Right ventricle myocardium inferior (tissue), 1 donor: ENCODE measurements around the gene YWHAG. TPM values are rescaled to one million over a fixed set of nuclear protein-coding genes. Genes with fewer than 3 reads are reported as not detected.
"Not testable (repeated sequence)": the region's sequence is repeated elsewhere in the genome, so short reads cannot be mapped to it uniquely, and the experiment has no call there.

Experiments
- ATAC-seq: fragments of 200-7000 bp; cut with Tn5 transposase; one replicate; pipeline ENCODE4 v1.9.1; 2020; ENCODE audit warnings: mild to moderate bottlenecking, moderate library complexity
- DNase-seq: peaks from one replicate; pipeline ENCODE4 v3.0.0; 2021; ENCODE audit errors: missing footprints
- intact Hi-C: fragments of 100-400 bp; cut with DNase I; formaldehyde crosslinking; loops from one replicate; pipeline ENCODE4 v1.11.0; 2022
- total RNA-seq: library from RNA; stranded (reverse); fragmentation: NEBNext Ultra II Directional; extraction: Animal tissue kit (Norgen Biotek cat#: 25700); gene quantifications from one replicate; pipeline ENCODE4 v1.2.1, GENCODE V29; 2021
- donor health status: DM: no; HTN: yes; CAD: no; lungs with severe emphysema.

YWHAG gene
- total RNA-seq, 1 donor from 2014 or later, result 243 TPM

DNA sequence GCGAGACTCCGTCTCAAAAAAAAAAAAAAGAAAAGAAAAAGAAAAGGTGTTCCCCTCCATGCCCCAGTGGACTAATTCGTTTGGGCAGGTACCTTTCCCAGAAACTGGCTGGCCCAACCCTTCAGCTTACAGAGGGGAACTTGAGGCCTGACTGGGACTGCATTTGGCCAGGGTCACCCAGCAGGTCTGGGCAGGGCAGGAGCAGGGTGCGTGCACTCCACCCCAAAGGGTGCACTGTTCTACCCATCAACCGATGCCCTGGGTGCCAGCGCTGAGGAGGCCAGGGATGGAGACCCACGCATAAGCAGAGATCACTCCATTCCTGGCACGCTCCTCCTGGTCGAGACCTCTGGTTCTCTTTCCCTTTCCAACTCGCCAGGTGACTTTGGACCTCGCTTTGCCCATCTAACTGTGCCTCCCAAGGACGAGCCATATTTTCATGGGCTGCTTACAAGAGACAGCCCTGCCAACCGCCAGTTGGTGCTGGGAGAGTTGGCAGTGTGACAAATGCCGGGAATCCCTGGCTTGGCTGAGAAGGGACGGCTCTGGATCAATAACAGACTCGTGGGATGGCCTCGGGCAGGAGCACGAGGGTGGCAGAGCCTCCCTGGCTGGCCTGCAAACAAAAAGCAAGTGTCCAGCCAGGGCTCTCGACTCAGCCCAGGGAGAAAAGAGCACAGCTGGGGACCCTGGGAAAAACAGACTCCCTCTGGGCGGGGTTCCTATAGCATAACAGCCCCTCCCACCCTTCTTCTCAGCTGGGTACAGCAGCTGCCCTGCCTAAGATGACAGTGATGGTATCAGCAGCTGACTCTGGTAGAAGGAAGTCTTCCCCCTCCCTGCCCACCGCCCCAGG is 48.5 kb downstream of the YWHAG start:
- ATAC-seq (no peak), DNase-seq (no peak)
- intact Hi-C loops, result no loop called here

DNA sequence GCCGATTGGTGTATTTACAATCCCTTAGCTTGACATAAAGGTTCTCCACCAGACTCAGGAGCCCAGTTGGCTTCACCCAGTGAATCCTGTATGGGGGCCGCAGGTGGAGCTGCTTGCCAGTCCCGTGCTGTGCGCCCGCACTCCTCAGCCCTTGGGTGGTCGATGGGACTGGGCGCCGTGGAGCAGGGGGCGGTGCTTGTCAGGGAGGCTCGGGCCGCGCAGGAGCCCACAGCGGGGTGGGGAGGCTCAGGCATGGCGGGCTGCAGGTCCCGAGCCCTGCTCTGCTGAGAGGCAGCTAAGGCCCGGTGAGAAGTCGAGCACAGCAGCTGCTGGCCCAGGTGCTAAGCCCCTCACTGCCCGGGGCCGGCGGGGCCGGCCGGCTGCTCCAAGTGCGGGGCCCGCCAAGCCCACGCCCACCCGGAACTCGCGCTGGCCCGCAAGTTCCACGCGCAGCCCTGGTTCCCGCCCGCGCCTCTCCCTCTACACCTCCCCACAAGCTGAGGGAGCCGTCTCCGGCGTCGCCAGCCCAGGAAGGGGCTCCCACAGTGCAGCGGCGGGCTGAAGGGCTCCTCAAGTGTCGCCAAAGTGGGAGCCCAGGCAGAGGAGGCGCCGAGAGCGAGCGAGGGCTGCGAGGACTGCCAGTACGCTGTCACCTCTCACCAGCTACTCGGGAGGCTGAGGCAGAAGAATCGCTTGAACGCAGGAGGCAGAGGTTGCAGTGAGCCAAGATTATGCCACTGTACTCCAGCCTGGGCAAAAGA is 49.3 kb downstream of the YWHAG start:
- not testable (repeated sequence) for DNase-seq
- intact Hi-C loops, result loop anchor here (10.0 kb wide), 1 partner anchor 45 kb away; the partner anchor contains the start of gene YWHAG

DNA sequence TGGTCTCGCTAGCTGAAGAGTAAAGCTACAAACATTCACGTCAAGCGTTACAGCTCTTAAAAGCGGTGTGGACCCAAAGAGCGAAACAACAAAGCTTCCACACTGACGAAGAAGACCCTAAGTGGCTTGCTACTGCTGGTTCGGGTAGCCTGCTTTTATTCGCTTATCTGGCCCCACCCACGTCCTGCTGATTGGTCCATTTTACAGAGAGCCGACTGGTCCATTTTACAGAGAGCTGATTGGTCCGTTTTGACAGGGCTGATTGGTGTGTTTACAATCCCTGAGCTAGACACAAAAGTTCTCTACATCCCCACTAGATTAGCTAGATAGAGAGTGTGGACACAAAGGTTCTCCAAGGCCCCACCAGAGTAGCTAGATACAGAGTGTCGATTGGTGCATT is 49.9 kb downstream of the YWHAG start:
- ATAC-seq, result not testable (repeated sequence)
- intact Hi-C loops, result loop anchor here (10.0 kb wide), 1 partner anchor 46 kb away; the partner anchor contains the start of gene YWHAG

More for the DNA sequence above, 49.3 kb downstream of the YWHAG start:
- not testable (repeated sequence) for ATAC-seq

DNA sequence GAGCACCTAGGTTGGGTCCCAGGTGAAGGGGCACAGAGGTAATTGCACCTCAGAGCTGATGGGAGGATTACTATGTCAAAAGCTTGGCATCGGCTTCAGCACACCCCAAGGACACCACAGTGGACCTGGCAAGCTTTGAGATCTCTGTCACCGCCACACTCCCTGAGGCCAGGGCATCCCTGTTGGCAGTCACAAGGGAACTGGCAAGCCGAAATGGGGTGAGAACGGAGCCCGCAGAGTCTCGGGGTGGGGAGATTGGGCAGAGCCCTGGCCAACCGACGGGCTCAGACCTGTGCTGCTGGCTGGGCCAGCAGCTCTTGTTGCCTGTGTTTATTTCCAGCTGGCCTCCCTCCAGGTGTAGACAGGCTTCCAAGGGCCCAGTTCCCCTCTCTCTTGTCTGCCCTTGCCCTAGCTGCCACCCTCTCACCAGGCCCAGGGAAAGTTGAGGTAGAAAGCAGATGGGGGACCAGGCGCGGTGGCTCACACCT is 53.9 kb downstream of the YWHAG start:
- DNase-seq (peak; percentile 83), ATAC-seq (peak; percentile 67)
- intact Hi-C loops, result loop anchor here (10.0 kb wide), 1 partner anchor 50 kb away; the partner anchor contains the start of gene YWHAG

More for the DNA sequence above, 49.9 kb downstream of the YWHAG start:
- DNase-seq, result not testable (repeated sequence)

DNA sequence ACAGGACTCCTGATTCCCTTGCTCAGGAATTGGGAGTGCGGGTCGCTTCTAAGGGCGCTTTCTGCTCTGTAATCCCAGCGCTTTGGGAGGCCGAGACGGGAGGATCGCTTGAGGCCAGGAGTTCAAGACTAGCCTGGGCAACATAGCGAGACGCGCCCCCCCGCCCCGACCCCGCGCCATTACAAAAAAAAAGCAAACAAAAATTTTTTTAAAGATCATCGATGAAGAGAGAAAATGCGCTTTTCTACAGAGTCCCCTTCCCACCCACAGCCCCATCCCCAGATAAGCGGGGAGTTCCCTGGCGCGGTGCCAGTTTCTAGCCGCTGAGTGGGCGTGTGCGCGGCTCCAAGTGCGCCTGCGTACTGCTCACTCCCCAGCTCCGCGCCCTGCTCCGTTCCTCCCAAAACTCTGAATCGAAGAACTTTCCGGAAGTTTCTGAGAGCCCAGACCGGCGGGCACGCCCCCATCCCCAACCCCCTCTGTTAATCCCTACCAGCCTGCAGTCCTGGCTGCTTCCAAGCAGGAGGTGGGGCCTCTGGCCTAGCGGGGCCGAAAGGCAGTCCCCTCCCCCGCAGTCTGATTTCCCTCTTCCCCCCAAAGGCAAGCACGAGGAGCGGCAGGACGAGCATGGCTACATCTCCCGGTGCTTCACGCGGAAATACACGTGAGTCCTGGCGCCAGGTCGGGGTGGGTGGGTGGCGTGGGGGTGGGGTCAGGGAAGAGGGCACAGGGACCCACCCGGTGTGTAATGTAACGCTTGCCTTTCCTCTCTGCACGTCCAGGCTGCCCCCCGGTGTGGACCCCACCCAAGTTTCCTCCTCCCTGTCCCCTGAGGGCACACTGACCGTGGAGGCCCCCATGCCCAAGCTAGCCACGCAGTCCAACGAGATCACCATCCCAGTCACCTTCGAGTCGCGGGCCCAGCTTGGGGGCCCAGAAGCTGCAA is 55.3 kb downstream of the YWHAG start:
- intact Hi-C loops, result loop anchor here (10.0 kb wide), 1 partner anchor 51 kb away; the partner anchor contains the start of gene YWHAG
- peak; percentile 65 for ATAC-seq

DNA sequence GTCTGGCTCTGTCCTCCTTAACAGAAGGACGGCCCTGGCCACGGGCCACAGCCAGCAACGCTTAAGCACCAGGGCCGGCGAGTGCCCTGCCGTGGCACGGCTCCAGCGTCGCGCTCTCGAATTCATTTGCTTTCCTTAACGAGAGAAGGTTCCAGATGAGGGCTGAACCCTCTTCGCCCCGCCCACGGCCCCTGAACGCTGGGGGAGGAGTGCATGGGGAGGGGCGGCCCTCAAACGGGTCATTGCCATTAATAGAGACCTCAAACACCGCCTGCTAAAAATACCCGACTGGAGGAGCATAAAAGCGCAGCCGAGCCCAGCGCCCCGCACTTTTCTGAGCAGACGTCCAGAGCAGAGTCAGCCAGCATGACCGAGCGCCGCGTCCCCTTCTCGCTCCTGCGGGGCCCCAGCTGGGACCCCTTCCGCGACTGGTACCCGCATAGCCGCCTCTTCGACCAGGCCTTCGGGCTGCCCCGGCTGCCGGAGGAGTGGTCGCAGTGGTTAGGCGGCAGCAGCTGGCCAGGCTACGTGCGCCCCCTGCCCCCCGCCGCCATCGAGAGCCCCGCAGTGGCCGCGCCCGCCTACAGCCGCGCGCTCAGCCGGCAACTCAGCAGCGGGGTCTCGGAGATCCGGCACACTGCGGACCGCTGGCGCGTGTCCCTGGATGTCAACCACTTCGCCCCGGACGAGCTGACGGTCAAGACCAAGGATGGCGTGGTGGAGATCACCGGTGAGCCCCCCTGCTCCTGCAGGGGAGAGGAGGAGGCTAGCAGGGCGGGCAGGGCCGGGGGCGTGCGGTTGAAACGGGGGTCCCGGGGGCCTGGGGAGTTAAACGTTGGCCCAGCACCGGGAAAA is 56.2 kb downstream of the YWHAG start, which contains the start of gene HSPB1:
HSPB1 (plus strand) TSS at position 327 of the 855 bp plus-strand sequence; CDS start at position 367, 40 bp downstream.
- DNase-seq (peak; percentile 95), ATAC-seq (peak; percentile 88)
- intact Hi-C loops, result loop anchor here (10.0 kb wide), 1 partner anchor 52 kb away; the partner anchor contains the start of gene YWHAG

More for the DNA sequence above, 55.3 kb downstream of the YWHAG start:
- peak; percentile 91 for DNase-seq

DNA sequence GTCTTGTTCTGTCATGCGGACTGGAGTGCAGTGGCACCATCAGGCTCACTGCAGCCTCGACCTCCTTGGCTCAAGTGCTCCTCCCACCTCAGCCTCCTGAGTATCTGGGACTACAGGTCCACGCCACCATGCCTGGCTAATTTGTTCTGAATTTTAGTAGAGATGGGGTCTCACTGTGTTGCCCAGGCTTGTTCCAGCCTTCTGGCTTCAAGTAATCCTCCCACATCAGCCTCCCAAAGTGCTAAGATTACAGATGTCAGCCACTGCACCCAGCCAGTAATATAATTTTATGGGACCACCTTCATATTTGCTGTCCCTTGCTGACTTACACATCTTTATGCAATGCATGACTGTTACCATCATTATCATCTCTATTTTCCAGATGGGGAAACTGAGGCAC is 57.8 kb downstream of the YWHAG start:
- ATAC-seq, result no peak

DNA sequence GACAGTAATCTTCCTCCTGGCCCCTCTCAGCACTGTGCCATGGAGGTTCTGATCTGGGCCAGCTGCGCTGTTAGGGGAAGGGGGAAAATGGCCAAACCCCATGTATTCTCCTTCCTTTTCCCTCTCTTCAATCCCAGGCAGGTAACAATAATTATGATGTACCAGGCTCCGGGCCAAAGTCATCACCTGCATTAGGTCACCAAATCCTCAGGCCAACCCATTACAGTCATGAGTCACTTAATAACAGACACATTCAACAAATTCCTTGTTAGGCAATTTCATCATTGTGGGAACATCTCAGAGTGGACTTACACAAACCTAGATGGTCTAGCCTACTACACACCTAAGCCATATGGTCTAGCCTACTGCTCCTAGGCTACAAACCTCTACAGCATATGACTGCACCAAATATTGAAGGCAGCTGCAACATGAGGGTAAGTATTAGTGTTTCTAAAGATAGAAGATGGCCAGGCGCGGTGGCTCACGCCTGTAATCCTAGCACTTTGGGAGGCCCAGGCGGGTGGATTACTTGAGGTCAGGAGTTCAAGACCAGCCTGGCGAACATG is 58.5 kb downstream of the YWHAG start:
- no peak for DNase-seq
- no peak for ATAC-seq
- intact Hi-C loops, result loop anchor here (10.0 kb wide), 1 partner anchor 55 kb away; the partner anchor contains the start of gene YWHAG

More for the DNA sequence above, 57.8 kb downstream of the YWHAG start:
- intact Hi-C loops, result loop anchor here (10.0 kb wide), 1 partner anchor 54 kb away; the partner anchor contains the start of gene YWHAG
- DNase-seq, result no peak

DNA sequence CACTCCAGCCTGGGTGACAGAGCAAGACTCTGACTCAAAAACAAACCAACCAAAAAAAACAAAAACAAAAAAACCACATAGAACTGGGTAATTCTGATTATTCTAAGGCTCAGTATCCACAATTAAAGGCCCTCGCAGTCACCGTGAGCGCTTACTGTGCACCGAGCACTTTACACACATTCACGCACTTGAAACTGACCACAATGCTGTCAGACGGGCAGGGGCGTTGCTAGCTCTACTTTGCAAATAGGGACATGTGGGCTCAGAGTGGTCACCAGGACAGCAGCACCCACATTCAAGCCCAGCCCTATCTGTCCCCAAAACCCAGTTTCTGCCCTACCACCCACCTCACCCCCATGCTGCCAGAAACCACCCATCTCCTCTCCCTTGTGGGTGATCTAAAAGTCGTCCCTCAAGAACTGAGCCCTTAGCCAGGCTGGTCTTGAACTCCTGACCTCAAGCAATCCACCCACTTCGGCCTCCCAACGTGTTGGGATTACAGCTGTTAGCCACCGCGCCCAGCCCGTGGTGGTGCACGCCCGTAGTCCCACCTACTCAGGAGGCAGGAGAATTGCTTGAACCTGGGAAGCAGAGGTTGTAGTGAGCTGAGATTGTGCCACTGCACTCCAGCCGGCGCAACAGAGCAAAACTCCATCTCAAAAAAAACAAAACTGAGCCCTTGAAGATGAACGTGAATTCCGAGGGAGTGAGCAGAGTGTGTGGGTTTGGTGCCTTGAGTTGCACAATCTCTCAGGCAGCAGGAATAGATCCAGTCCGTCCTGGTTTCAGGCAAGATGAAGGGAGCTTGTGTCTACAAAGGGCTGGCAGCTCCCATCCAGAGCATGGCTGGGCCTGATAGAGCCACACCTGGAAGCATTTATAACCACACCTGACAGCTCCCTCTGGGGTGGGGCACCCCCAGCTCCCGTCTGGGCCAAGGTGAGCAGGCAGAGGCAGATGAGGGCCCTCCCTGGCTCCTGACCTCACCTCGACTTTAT is 61.7 kb downstream of the YWHAG start:
- peak; percentile 19 for ATAC-seq
- DNase-seq, result peak; percentile 57

DNA sequence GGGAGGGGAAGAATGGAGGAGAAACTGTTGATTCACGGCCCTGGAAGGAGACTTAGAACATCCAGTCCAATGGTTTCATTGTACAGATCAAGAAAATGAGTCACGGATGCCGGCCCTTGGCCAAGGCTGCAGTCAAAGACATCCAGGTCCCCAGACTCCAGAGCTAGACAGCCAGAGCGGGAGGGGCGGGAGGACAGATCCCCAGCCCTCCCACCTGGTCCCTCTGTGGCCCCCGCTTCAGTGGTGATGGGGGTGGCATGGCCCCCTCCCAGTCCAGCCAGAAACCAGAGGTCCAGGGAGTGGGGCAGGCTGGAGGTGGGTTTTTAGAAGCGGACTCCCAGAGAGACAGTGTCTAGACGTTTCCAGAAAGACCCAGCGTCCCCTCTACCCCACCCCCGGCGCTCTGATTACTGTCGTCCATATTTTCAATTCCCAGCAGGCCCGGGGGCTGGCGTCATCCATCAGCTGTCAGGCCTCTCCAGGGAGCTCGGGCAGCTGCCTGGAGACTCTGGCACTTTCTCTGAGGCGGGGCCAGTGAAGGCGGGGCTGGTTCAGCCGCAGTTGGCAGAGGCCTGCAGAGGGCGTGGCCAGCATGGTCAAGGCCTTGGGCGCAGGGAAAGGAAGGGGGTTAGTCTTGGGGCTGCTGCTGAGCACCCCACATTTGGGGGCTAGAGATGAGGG is 64.3 kb downstream of the YWHAG start:
- intact Hi-C loops, result no loop called here
- DNase-seq (peak; percentile 97), ATAC-seq (peak; percentile 86)

More for the DNA sequence above, 61.7 kb downstream of the YWHAG start:
- intact Hi-C loops, result no loop called here

DNA sequence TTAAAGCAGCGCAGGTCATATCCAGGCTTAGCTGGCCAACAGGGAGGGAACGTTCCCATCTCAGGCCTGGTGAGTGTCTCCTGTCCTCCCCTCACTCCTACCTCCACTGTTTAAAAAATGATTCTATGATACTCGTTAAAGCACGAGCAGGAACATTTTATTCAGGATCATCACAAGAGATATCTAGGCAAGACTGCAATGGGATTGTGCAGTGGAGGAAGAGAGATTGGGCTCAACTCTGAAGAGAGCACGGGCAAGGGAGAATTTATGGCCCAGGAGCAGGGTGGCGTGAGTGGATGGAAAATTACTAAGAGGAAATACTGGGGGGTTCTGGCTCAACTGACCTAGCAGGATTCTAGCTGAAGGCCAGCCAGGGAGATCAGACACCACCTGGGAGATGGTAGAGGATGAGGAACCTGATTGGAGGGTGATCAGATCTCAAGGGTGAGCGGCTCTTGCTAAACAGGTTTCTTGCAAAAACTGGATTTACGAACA is 65.3 kb downstream of the YWHAG start:
- ATAC-seq, result no peak
- no peak for DNase-seq
- intact Hi-C loops, result no loop called here

DNA sequence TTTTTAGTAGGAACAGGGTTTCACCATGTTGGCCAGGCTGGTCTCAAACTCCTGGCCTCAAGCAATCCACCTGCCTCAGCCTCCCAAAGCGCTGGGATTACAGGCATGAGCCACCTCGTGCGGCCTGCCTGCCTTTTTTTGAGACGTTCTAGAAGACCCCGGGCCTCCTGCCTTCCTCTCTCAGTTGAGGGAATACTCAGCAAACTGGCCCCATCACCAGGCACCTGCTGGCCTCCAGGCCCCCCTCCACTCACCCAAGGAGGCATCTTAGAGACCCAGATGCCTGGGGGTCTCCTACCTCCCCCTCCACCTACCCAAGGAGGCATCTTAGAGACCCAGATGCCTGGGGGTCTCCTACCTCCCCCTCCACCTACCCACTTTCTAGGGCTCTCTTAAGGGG is 65.9 kb downstream of the YWHAG start:
- DNase-seq, intact Hi-C loops, ATAC-seq: not testable (repeated sequence)

DNA sequence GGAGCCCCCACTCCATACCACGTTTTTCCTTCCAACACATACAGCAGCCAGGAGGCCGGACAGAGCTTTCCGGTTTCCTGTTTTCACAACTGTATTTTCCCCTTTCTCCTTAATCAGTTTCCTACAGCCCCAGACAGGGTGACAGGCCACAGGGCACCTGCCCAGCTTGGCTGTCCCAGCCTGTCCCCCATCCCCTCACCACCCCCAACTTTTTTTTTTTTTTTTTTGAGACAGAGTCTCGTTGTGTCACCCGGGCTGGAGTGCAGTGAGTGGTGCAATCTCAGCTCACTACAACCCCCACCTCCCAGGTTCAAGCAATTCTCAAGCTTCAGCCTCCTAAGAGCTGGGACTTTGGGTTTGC is 66.6 kb downstream of the YWHAG start:
- intact Hi-C loops, result no loop called here
- DNase-seq, result no peak
- peak; percentile 14 for ATAC-seq

DNA sequence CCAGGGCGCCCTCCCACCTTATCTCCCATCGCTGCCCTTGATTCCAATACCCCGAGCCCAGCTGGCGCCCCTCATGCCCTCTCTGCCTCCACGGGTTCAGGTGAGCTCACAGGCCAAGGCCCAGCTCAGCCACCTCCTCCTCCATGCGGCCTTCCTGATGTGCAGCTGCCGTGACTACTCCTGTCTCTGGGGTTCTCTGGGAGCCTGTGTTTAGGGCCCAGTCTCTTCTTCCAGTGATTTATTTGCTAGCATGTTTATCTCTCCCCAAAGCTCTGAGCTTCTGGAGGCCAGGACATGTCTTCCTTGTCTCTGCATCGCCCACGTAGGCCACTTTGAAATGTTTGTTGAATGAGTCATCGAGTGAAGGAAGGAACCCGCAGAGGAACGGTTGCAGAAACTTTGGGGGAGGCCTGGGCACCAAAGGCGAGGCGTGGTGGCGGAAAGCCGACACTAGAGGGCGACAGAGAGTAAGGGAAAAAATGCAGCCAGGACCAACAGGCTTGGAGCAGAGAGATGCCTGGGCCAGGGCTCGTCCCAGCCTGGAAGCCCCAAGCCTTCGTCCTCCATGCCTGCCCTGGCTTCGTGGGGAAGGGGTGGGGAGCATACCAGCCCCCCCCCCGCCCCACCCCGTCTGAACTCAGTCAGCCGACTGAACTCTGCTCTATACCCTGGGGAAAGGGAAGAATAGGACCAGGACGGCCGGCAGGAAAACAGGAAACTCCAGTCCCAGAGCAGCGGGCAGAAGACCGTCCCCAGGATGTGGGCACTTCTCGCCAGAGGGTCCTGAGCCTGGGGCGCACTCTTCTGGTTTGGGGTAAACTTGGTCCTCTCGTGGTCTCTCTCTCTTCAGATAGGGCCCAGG is 67.2 kb downstream of the YWHAG start:
- DNase-seq (peak; percentile 91), ATAC-seq (peak; percentile 78)
- intact Hi-C loops, result loop anchor here (1.0 kb wide), 1 partner anchor 23 kb away; no protein-coding TSS in a partner anchor
